HepG2 (cell line): ENCODE results near the gene RAB3IP. TPM values are rescaled to one million over a fixed set of nuclear protein-coding genes. Genes with fewer than 3 reads are reported as not detected.
A peak's percentile ranks its signal among the peaks of the same experiment; 100 is the strongest.

Experiments
- ATAC-seq: fragments of 200-7000 bp; cut with Tn5 transposase; 3 replicates; pipeline ENCODE4 v1.9.1; 2020; ENCODE audit warnings: mild to moderate bottlenecking, moderate library complexity
- BruUV-seq: library from RNA; stranded (reverse); fragments of 400-500 nt; replicated peaks from 2 replicates; lab custom pipeline; 2021; lab: Mats Ljungman, UMichigan
- CTCF ChIA-PET: fragments of 300-600 bp; formaldehyde crosslinking; extraction: SDS; loops from one replicate; lab custom pipeline; 2021; ENCODE audit warnings: low total read pairs, inconsistent platforms, low intra/inter-chr PET ratio; lab: Yijun Ruan, JAX
- POLR2A ChIA-PET: fragments of 350-600 bp; sonication (Branson Sonifier 250); formaldehyde crosslinking; loops from one replicate; lab custom pipeline; 2020; ENCODE audit warnings: antibody characterized with exemption, inconsistent platforms; lab: Yijun Ruan, JAX
- DNase-seq: peaks from one replicate; pipeline ENCODE4 v3.0.0-alpha.2; 2015; ENCODE audit warnings: low spot score
- FAIRE-seq: peaks from 3 replicates; lab custom pipeline; 2011; peaks lifted over from hg19 to GRCh38; lab: Jason Lieb, UNC
- H2AFZ ChIP-seq: one replicate; pipeline ENCODE4 v1.6.1; 2011; ENCODE audit warnings: low read length, inconsistent platforms
- H3K27ac ChIP-seq: fragments of 300-600 bp; 3 replicates; pipeline ENCODE4 v1.8.0; 2011; ENCODE audit warnings: mixed run types, mild to moderate bottlenecking, mixed read lengths, low read length, inconsistent platforms; ENCODE audit not compliant: insufficient read depth; ENCODE audit errors: extremely low read length
- H3K27me3 ChIP-seq, 2 experiments: fragments of 200-600 bp in 1 of 2; 2 replicates in 1 of 2; 3 replicates in 1 of 2; pipeline versions ENCODE4 v1.6.0 to v1.8.0; 2011; ENCODE audit warnings: low read length in 2 of 2, mild to moderate bottlenecking in 2 of 2, moderate library complexity in 2 of 2, inconsistent platforms in 1 of 2; ENCODE audit not compliant: insufficient read depth in 2 of 2, control insufficient read depth in 1 of 2
- H3K36me3 ChIP-seq, 2 experiments: fragments of 200-600 bp in 1 of 2; replicated peaks in 1 of 2; 2 replicates in 1 of 2; 3 replicates in 1 of 2; pipeline versions ENCODE4 v1.5.1 to v1.8.0; 2011; ENCODE audit warnings: low read length in 2 of 2, inconsistent platforms in 1 of 2; ENCODE audit not compliant: insufficient read depth in 2 of 2, control insufficient read depth in 1 of 2
- H3K4me1 ChIP-seq: 2 replicates; pipeline ENCODE4 v1.5.1; 2012; ENCODE audit warnings: low read length, inconsistent platforms; ENCODE audit not compliant: insufficient read depth
- H3K4me2 ChIP-seq: 2 replicates; pipeline ENCODE4 v1.6.0; 2011; ENCODE audit warnings: low read depth, low read length, inconsistent platforms
- H3K4me3 ChIP-seq, 3 experiments: fragments of 200-600 bp in 1 of 3; sonication (generic), shearing (Covaris generic) in 1 of 3; replicated peaks in 1 of 3; 2 replicates each; pipeline ENCODE4 v1.5.1; 2011 to 2016; ENCODE audit warnings: low read length in 3 of 3, inconsistent platforms in 2 of 3, low read depth in 2 of 3, mild to moderate bottlenecking in 2 of 3, control low read depth in 1 of 3, mixed read lengths in 1 of 3; ENCODE audit not compliant: insufficient read depth in 1 of 3
- H3K79me2 ChIP-seq: one replicate; pipeline ENCODE4 v1.6.1; 2011; ENCODE audit warnings: low read length, inconsistent platforms; ENCODE audit not compliant: insufficient read depth
- H3K9ac ChIP-seq: 2 replicates; pipeline ENCODE4 v1.6.0; 2011; ENCODE audit warnings: mild to moderate bottlenecking, low read depth, low read length, inconsistent platforms; ENCODE audit not compliant: insufficient read depth
- H3K9me3 ChIP-seq: 2 replicates; pipeline ENCODE4 v1.5.1; 2012; ENCODE audit warnings: mild to moderate bottlenecking, low read length
- H4K20me1 ChIP-seq: 2 replicates; pipeline ENCODE4 v1.6.0; 2011; ENCODE audit warnings: inconsistent platforms, mild to moderate bottlenecking, low read length, moderate library complexity; ENCODE audit not compliant: insufficient read depth
- MXD3 ChIP-seq: IDR thresholded peaks from 2 replicates; pipeline ENCODE4 v1.6.1; 2016; ENCODE audit warnings: mild to moderate bottlenecking, missing biosample characterization, missing genetic modification reagents
- SKIL ChIP-seq: sonication (generic); formaldehyde crosslinking; IDR thresholded peaks from 2 replicates; pipeline ENCODE4 v1.8.0; 2022; ENCODE audit warnings: missing genetic modification reagents, mild to moderate bottlenecking, moderate library complexity, borderline replicate concordance
- SP140L ChIP-seq: sonication (generic); formaldehyde crosslinking; IDR thresholded peaks from 2 replicates; pipeline ENCODE4 v1.4.0; 2020; ENCODE audit warnings: missing genetic modification reagents, borderline replicate concordance
- STAG1 ChIP-seq: sonication (generic); formaldehyde crosslinking; IDR thresholded peaks from 2 replicates; pipeline ENCODE4 v1.4.0; 2020; ENCODE audit warnings: missing genetic modification reagents
- ZNF776 ChIP-seq: sonication (generic); formaldehyde crosslinking; IDR thresholded peaks from 2 replicates; pipeline ENCODE4 v1.4.0; 2020; ENCODE audit warnings: mild to moderate bottlenecking, missing genetic modification reagents
- ZSCAN20 ChIP-seq: sonication (generic); formaldehyde crosslinking; IDR thresholded peaks from 2 replicates; pipeline ENCODE4 v1.4.0; 2020; ENCODE audit warnings: missing genetic modification reagents, mild to moderate bottlenecking, borderline replicate concordance
- ZSCAN29 ChIP-seq: sonication (generic); formaldehyde crosslinking; conservative IDR thresholded peaks from 2 replicates; pipeline ENCODE4 v1.4.0; 2020; ENCODE audit warnings: mild to moderate bottlenecking, missing genetic modification reagents
- WGBS: methylation state at CpG from one replicate; pipeline ENCODE4 v1.1.6; 2017; ENCODE audit warnings: low lambda C conversion rate; 5-methylcytosine and 5-hydroxymethylcytosine counted together
- in situ Hi-C: cut with HindIII; loops from 2 replicates; pipeline ENCODE4 v1.10.0; 2017; ENCODE audit warnings: low pct_unique_long_range_greater_than_20kb; ENCODE audit not compliant: extremely low pct_ligation_motif_present
- intact Hi-C: fragments of 100-400 bp; cut with micrococcal nuclease; formaldehyde crosslinking; loops from one replicate; pipeline ENCODE4 v1.10.0; 2022; ENCODE audit not compliant: unreplicated experiment
- polyA plus RNA-seq, 8 experiments: library from polyadenylated mRNA; depleted of rRNA in 3 of 8; stranded (reverse) in 7 of 8; unstranded in 1 of 8; fragments of >200 nt; fragmentation: Illumina TruSeq in 4 of 8; extraction: Trizol in 4 of 8; gene quantifications; 2 replicates each; pipeline versions ENCODE4 v1.2.1 to v1.2.3, GENCODE V29; 2011 to 2016; ENCODE audit warnings: low read depth in 4 of 8, missing spikeins in 1 of 8, mixed read lengths in 1 of 8; ENCODE audit not compliant: insufficient read depth in 1 of 8
- total RNA-seq, 5 experiments: library from RNA; depleted of rRNA; stranded (reverse); fragments of >200 nt; fragmentation: Illumina TruSeq; extraction: Trizol; gene quantifications; 2 replicates each; pipeline ENCODE4 v1.2.3, GENCODE V29; 2016; ENCODE audit warnings: low read depth in 1 of 5
- TF ChIP-seq, protein P1 (sequence below): sonication (generic); formaldehyde crosslinking; IDR thresholded peaks from 2 replicates; pipeline ENCODE4 v1.8.1; 2023; ENCODE audit warnings: missing genetic modification reagents, mild to moderate bottlenecking, borderline replicate concordance
- TF ChIP-seq, protein P2 (sequence below): sonication (generic); formaldehyde crosslinking; IDR thresholded peaks from 2 replicates; pipeline ENCODE4 v1.5.0; 2020; ENCODE audit warnings: mild to moderate bottlenecking, missing genetic modification reagents, moderate library complexity

Gene RAB3IP
- total and polyA plus RNA-seq, 2 of the 13 experiments (the other 11 are each of a cell fraction or from before 2014, with no cell fraction given) = 33.6 to 41.1 TPM

DNA sequence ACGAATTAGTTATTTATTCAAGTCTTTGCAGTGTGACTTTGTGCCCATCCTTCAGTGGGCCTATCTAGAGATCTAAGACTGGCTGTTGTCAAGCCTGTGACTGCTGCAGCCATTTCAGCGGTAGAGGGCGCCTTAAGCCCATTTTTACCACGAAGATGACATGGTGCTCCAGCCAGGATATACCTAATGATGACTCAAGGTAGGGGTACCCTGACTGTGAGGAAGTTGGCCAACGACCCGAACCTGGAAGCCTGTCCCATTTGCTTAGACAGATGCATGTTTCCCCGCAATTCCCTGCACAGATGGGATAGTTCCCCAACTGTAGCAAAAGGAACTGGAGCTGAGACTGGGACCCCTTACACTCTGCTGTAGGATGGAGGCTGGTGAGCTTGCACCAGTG, 41.3 kb downstream of the RAB3IP start:
- H3K36me3 ChIP-seq = no peaks in the 10 kb centered on the region
- ChIA-PET POLR2A (no interaction called here), CTCF (no interaction called here)
- H3K79me2 ChIP-seq = no peaks in the 10 kb centered on the region
- no peaks in the 10 kb centered on the region for H4K20me1 ChIP-seq
- no peak overlapping the region for H2AFZ ChIP-seq
- ATAC-seq (peak; percentile 71), FAIRE-seq (no peak), DNase-seq (no peak)
- in situ Hi-C loops (no loop called here), intact Hi-C loops (no loop called here)
- 53% methylated on average over 4 of the region's 7 CpGs for WGBS
- TF ChIP-seq ZSCAN20 (CRISPR knock-in tag) (no peak), MXD3 (CRISPR knock-in tag) (no peak), STAG1 (CRISPR knock-in tag) (peak; percentile 55), ZSCAN29 (CRISPR knock-in tag) (no peak), SP140L (CRISPR knock-in tag) (no peak), ZNF776 (CRISPR knock-in tag) (no peak), SKIL (CRISPR knock-in tag) (no peak)
- TF ChIP-seq, protein P1, sequence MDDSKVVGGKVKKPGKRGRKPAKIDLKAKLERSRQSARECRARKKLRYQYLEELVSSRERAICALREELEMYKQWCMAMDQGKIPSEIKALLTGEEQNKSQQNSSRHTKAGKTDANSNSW (CRISPR knock-in tag) = no peak
- TF ChIP-seq, protein P2, sequence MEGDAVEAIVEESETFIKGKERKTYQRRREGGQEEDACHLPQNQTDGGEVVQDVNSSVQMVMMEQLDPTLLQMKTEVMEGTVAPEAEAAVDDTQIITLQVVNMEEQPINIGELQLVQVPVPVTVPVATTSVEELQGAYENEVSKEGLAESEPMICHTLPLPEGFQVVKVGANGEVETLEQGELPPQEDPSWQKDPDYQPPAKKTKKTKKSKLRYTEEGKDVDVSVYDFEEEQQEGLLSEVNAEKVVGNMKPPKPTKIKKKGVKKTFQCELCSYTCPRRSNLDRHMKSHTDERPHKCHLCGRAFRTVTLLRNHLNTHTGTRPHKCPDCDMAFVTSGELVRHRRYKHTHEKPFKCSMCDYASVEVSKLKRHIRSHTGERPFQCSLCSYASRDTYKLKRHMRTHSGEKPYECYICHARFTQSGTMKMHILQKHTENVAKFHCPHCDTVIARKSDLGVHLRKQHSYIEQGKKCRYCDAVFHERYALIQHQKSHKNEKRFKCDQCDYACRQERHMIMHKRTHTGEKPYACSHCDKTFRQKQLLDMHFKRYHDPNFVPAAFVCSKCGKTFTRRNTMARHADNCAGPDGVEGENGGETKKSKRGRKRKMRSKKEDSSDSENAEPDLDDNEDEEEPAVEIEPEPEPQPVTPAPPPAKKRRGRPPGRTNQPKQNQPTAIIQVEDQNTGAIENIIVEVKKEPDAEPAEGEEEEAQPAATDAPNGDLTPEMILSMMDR = peak; percentile 61
- no peak overlapping the region for H3K9ac ChIP-seq
- no peak overlapping the region for H3K4me2 ChIP-seq
- H3K4me1 ChIP-seq = no peaks in the 10 kb centered on the region
- H3K27me3 ChIP-seq = no peaks in the 10 kb centered on the region
- H3K4me3 ChIP-seq = no peak overlapping the region
- no peaks in the 10 kb centered on the region for H3K9me3 ChIP-seq
- no TSS peak for BruUV-seq
- H3K27ac ChIP-seq = no peak overlapping the region
